Right lobe of liver (tissue), 4 donors: ENCODE data around the gene ZIC2.

ENCODE experiments used
- POLR2A ChIP-seq: fragments of 450-650 bp; IDR thresholded peaks from one replicate; pipeline ENCODE4 v1.6.1; 2017; ENCODE audit warnings: antibody characterized with exemption, mild to moderate bottlenecking
- TF ChIP-seq, protein P1 (sequence below), 4 donors: fragments of 200-600 bp in 3 of 4; fragments of 450-650 bp in 1 of 4; IDR thresholded peaks; one replicate each; pipeline versions ENCODE4 v1.5.1 to v1.8.0; 2016 to 2022; ENCODE audit warnings: antibody characterized with exemption in 4 of 4, mild to moderate bottlenecking in 2 of 4
- donor health status: DM: no; HTN: no; CAD: no.
- donor health status: DM: no; HTN: no; CAD: no.
- donor health status: DM: no; HTN: yes; CAD: no.

DNA sequence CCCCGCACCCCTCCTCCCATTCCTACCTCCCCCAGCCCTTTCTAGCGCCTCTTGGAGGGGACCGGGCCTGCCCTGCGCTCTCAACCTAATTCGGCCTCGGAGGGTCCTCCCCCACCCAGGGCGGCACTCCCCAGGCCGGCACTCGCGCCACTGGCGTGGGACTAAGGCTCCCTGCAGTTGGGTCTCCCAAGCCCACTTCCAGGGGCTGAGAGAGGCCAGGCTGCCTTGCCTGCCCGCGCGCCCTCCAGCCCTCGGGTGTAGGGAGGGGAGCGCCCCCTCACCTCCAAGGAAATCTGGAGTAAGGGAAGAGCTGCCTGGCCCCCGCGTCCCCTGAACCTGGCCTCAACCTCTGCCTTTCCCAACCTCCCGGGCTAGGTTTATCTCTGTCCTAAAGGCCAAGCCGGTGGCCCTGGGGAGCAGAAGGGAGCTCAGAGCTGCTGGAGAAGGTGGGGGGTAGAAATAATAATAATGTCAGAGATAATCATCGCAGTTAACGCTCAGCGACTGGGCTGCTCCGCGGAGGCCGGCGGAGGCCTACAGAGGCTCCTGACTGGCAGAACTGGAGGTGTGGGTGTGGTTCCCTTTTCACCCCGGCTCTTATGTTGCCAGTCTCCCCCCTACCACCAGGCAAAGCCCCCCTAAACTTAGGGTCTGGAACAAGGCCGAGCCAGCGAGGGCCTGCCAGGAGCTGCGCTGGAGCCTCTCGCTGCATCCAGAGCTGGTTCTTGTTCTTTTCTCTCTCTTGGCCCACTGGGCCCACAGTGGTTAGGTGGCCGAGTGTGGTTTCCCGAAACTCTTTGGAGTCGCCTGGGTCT, 9.6 kb downstream of the ZIC2 start:
- TF ChIP-seq, protein P1, sequence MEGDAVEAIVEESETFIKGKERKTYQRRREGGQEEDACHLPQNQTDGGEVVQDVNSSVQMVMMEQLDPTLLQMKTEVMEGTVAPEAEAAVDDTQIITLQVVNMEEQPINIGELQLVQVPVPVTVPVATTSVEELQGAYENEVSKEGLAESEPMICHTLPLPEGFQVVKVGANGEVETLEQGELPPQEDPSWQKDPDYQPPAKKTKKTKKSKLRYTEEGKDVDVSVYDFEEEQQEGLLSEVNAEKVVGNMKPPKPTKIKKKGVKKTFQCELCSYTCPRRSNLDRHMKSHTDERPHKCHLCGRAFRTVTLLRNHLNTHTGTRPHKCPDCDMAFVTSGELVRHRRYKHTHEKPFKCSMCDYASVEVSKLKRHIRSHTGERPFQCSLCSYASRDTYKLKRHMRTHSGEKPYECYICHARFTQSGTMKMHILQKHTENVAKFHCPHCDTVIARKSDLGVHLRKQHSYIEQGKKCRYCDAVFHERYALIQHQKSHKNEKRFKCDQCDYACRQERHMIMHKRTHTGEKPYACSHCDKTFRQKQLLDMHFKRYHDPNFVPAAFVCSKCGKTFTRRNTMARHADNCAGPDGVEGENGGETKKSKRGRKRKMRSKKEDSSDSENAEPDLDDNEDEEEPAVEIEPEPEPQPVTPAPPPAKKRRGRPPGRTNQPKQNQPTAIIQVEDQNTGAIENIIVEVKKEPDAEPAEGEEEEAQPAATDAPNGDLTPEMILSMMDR (IDR thresholded peaks at IDR 0.05): no peak
- TF ChIP-seq POLR2A: no peak
